K562 (cell line): Measurements from ENCODE around the gene WFIKKN1. TPM values are rescaled to one million over a fixed set of nuclear protein-coding genes. Genes with fewer than 3 reads are reported as not detected.

ENCODE experiments used
- ATAC-seq: fragments of 200-7000 bp; cut with Tn5 transposase; 3 replicates; pipeline ENCODE4 v1.9.1; 2020; ENCODE audit warnings: moderate library complexity
- BruUV-seq: library from RNA; stranded (reverse); fragments of 400-500 nt; replicated peaks from 2 replicates; lab custom pipeline; 2021; lab: Mats Ljungman, UMichigan
- CTCF ChIA-PET: fragments of 300-600 bp; formaldehyde crosslinking; extraction: SDS; loops from one replicate; lab custom pipeline; 2021; ENCODE audit warnings: low intra/inter-chr PET ratio; lab: Yijun Ruan, JAX
- POLR2A ChIA-PET: fragments of 300-600, 350-650 bp; sonication (Branson Sonifier 250); formaldehyde crosslinking; extraction: SDS; loops from one replicate; lab custom pipeline; 2021; ENCODE audit warnings: antibody characterized with exemption, inconsistent platforms; lab: Yijun Ruan, JAX
- DNase-seq, 4 experiments: peaks; one replicate each; pipeline versions ENCODE4 v3.0.0 to v3.0.0-alpha.2; 2011 to 2018; ENCODE audit warnings: low spot score in 3 of 4, mixed read lengths in 3 of 4; ENCODE audit errors: extremely low read depth in 1 of 4
- FAIRE-seq: peaks from 2 replicates; lab custom pipeline; 2011; peaks lifted over from hg19 to GRCh38; lab: Jason Lieb, UNC
- H2AFZ ChIP-seq: 2 replicates; pipeline ENCODE4 v1.6.0; 2011; ENCODE audit warnings: low read depth, low read length, control low read depth, inconsistent platforms
- H3K27ac ChIP-seq: fragments of 200-600 bp; 3 replicates; pipeline ENCODE4 v1.8.0; 2011; ENCODE audit warnings: low read depth, mild to moderate bottlenecking, control low read depth, inconsistent platforms, low read length, moderate library complexity, mixed read lengths; ENCODE audit errors: extremely low read depth
- H3K27me3 ChIP-seq, 2 experiments: fragments of 300-600 bp in 1 of 2; 2 replicates in 1 of 2; 3 replicates in 1 of 2; pipeline versions ENCODE4 v1.6.0 to v1.8.0; 2011; ENCODE audit warnings: inconsistent platforms in 2 of 2, low read length in 2 of 2, mild to moderate bottlenecking in 1 of 2, mixed read lengths in 1 of 2, moderate library complexity in 1 of 2; ENCODE audit not compliant: control insufficient read depth in 2 of 2, insufficient read depth in 2 of 2
- H3K36me3 ChIP-seq: fragments of 300-600 bp; 3 replicates; pipeline ENCODE4 v1.8.0; 2011; ENCODE audit warnings: mild to moderate bottlenecking, low read length, inconsistent platforms; ENCODE audit not compliant: control insufficient read depth, insufficient read depth
- H3K4me1 ChIP-seq, 2 experiments: fragments of 200-600 bp in 1 of 2; replicated peaks in 1 of 2; 2 replicates in 1 of 2; 3 replicates in 1 of 2; pipeline versions ENCODE4 v1.5.1 to v1.8.0; 2011; ENCODE audit warnings: inconsistent platforms in 2 of 2, low read length in 2 of 2, mild to moderate bottlenecking in 1 of 2, mixed read lengths in 1 of 2, moderate library complexity in 1 of 2; ENCODE audit not compliant: control insufficient read depth in 2 of 2, insufficient read depth in 2 of 2
- H3K4me2 ChIP-seq: 2 replicates; pipeline ENCODE4 v1.6.1; 2011; ENCODE audit warnings: low read length, control low read depth, inconsistent platforms, mixed read lengths; ENCODE audit not compliant: insufficient read depth
- H3K4me3 ChIP-seq: fragments of 200-600 bp; sonication (generic), shearing (Covaris generic); 2 replicates; pipeline ENCODE4 v1.5.1; 2016; ENCODE audit warnings: control low read depth, inconsistent platforms
- H3K79me2 ChIP-seq: fragments of 200-600 bp; 3 replicates; pipeline ENCODE4 v1.8.0; 2011; ENCODE audit warnings: low read length, inconsistent platforms; ENCODE audit not compliant: control insufficient read depth, insufficient read depth
- H3K9ac ChIP-seq, 2 experiments: 2 replicates each; pipeline versions ENCODE4 v1.6.0 to v1.6.1; 2011; ENCODE audit warnings: low read depth in 2 of 2, low read length in 2 of 2, control low read depth in 1 of 2, inconsistent platforms in 1 of 2, mild to moderate bottlenecking in 1 of 2, mixed read lengths in 1 of 2; ENCODE audit not compliant: insufficient read depth in 1 of 2
- H3K9me1 ChIP-seq: one replicate; pipeline ENCODE4 v1.6.0; 2011; ENCODE audit warnings: inconsistent platforms, mild to moderate bottlenecking, low read length, moderate library complexity; ENCODE audit not compliant: control insufficient read depth, insufficient read depth
- H3K9me3 ChIP-seq: replicated peaks from 2 replicates; pipeline ENCODE4 v1.5.1; 2011; ENCODE audit warnings: low read depth, low read length, inconsistent platforms; ENCODE audit not compliant: control insufficient read depth, insufficient read depth
- H4K20me1 ChIP-seq: replicated peaks from 2 replicates; pipeline ENCODE4 v1.6.1; 2011; ENCODE audit warnings: low read length, inconsistent platforms, mixed read lengths; ENCODE audit not compliant: control insufficient read depth, insufficient read depth
- DNMT1 ChIP-seq: fragments of 450-650 bp; IDR thresholded peaks from 2 replicates; pipeline ENCODE4 v1.6.1; 2016; ENCODE audit warnings: antibody characterized with exemption, mild to moderate bottlenecking
- EP400 ChIP-seq: fragments of 450-650 bp; IDR thresholded peaks from 2 replicates; pipeline ENCODE4 v1.6.1; 2017; ENCODE audit warnings: antibody characterized with exemption, mild to moderate bottlenecking, moderate library complexity
- HDAC3 ChIP-seq: fragments of 450-650 bp; IDR thresholded peaks from 2 replicates; pipeline ENCODE4 v1.6.1; 2018; ENCODE audit warnings: borderline replicate concordance, mild to moderate bottlenecking, moderate library complexity; ENCODE audit not compliant: partially characterized antibody
- HNRNPL ChIP-seq: fragments of 200-400 bp; formaldehyde crosslinking; IDR thresholded peaks from 2 replicates; pipeline ENCODE4 v1.6.1; 2017; ENCODE audit warnings: low read depth, mild to moderate bottlenecking, low read length
- KDM5B ChIP-seq: fragments of 200-600 bp; sonication (generic); IDR thresholded peaks from 2 replicates; pipeline ENCODE4 v1.6.1; 2012; ENCODE audit warnings: low read depth, mild to moderate bottlenecking, moderate library complexity, low read length, control low read depth, inconsistent platforms; ENCODE audit not compliant: insufficient replicate concordance
- POLR2G ChIP-seq: fragments of 200-400 bp; formaldehyde crosslinking; IDR thresholded peaks from 2 replicates; pipeline ENCODE4 v1.6.1; 2017; ENCODE audit warnings: low read depth, mild to moderate bottlenecking, antibody characterized with exemption, low read length, moderate library complexity
- PTBP1 ChIP-seq: fragments of 200-400 bp; formaldehyde crosslinking; IDR thresholded peaks from 2 replicates; pipeline ENCODE4 v1.6.1; 2017; ENCODE audit warnings: low read depth, low read length
- RBFOX2 ChIP-seq: fragments of 200-400 bp; formaldehyde crosslinking; IDR thresholded peaks from 2 replicates; pipeline ENCODE4 v1.6.1; 2017; ENCODE audit warnings: low read depth, mild to moderate bottlenecking, low read length, moderate library complexity
- ZFX ChIP-seq: sonication (generic); formaldehyde crosslinking; IDR thresholded peaks from 2 replicates; pipeline ENCODE4 v1.8.0; 2022; ENCODE audit warnings: mild to moderate bottlenecking, missing genetic modification reagents, moderate library complexity
- ZNF143 ChIP-seq: sonication (generic); formaldehyde crosslinking; IDR thresholded peaks from 2 replicates; pipeline ENCODE4 v1.9.0; 2022; ENCODE audit warnings: mild to moderate bottlenecking, missing genetic modification reagents
- WGBS: fragments of 100-300 bp; shearing (Covaris generic); methylation state at CpG from one replicate; pipeline ENCODE4 v1.1.6; 2016; ENCODE audit warnings: low coverage, mixed read lengths; ENCODE audit not compliant: insufficient coverage; ENCODE audit errors: missing lambda C conversion rate; 5-methylcytosine and 5-hydroxymethylcytosine counted together
- in situ Hi-C: fragments of 300-500 bp; cut with MboI; formaldehyde crosslinking; loops from 4 replicates; pipeline ENCODE4 v1.15.0; 2018; ENCODE audit warnings: inconsistent platforms, mixed read lengths
- intact Hi-C: fragments of 100-400 bp; cut with micrococcal nuclease; formaldehyde crosslinking; loops from 2 replicates; pipeline ENCODE4 v1.14.2; 2022
- polyA plus RNA-seq, 8 experiments: library from polyadenylated mRNA; depleted of rRNA in 4 of 8; stranded (reverse) in 5 of 8; unstranded in 3 of 8; fragments of >200 nt; fragmentation: Nextera tagmentation in 2 of 8; fragmentation: Illumina TruSeq in 1 of 8; extraction: Ambion mirVana in 2 of 8; extraction: Trizol in 1 of 8; gene quantifications; 2 replicates each; pipeline versions ENCODE4 v1.2.1 to v1.2.3, GENCODE V29; 2011 to 2014; ENCODE audit warnings: inconsistent platforms in 1 of 8, missing spikeins in 1 of 8
- total RNA-seq, 7 experiments: library from RNA; depleted of rRNA in 6 of 7; stranded (reverse); fragments of >200 nt in 6 of 7; fragmentation: Illumina TruSeq in 2 of 7; extraction: Trizol in 2 of 7; gene quantifications; 2 replicates each; pipeline versions ENCODE4 v1.2.1 to v1.2.3, GENCODE V29; 2011 to 2021; ENCODE audit warnings: low replicate concordance in 1 of 7
- TF ChIP-seq, protein P1 (sequence below): fragments of 450-650 bp; IDR thresholded peaks from 2 replicates; pipeline ENCODE4 v1.6.1; 2017; ENCODE audit warnings: antibody characterized with exemption
- TF ChIP-seq, protein P2 (sequence below): fragments of 450-650 bp; formaldehyde crosslinking; IDR thresholded peaks from 2 replicates; pipeline ENCODE4 v1.4.0; 2020; ENCODE audit warnings: mild to moderate bottlenecking, moderate library complexity

The WFIKKN1 gene
- total and polyA plus RNA-seq, 9 of the 15 experiments (the other 6 are each of a cell fraction or from before 2014, with no cell fraction given): 0.14 to 1.1 (median 0.50) TPM; not detected in 4

DNA sequence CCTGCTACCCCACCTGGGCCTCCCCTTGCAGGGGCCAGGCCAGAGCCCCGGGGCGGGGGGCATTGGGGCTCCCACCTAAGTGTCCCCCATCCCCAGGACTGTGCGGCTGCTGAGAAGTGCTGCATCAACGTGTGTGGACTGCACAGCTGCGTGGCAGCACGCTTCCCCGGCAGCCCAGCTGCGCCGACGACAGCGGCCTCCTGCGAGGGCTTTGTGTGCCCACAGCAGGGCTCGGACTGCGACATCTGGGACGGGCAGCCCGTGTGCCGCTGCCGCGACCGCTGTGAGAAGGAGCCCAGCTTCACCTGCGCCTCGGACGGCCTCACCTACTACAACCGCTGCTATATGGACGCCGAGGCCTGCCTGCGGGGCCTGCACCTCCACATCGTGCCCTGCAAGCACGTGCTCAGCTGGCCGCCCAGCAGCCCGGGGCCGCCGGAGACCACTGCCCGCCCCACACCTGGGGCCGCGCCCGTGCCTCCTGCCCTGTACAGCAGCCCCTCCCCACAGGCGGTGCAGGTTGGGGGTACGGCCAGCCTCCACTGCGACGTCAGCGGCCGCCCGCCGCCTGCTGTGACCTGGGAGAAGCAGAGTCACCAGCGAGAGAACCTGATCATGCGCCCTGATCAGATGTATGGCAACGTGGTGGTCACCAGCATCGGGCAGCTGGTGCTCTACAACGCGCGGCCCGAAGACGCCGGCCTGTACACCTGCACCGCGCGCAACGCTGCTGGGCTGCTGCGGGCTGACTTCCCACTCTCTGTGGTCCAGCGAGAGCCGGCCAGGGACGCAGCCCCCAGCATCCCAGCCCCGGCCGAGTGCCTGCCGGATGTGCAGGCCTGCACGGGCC, 1.9 kb downstream of the WFIKKN1 start:
- Histone ChIP-seq H3K4me2 (no peak overlapping the region), H3K9me3 (no peaks in the 10 kb centered on the region), H3K4me1 (peaks cover 27 to 94% of the 10 kb centered on the region in 2 experiments), H3K27ac (no peak overlapping the region), H3K36me3 (peaks cover 40% of the 10 kb centered on the region; the same call in 1 of the 3 replicates), H3K79me2 (peaks cover 18% of the 10 kb centered on the region), H3K4me3 (no peak overlapping the region), H3K27me3 (no peaks in the 10 kb centered on the region), H4K20me1 (no peaks in the 10 kb centered on the region), H2AFZ (no peak overlapping the region), H3K9ac (no peak overlapping the region), H3K9me1 (no peaks in the 10 kb centered on the region)
- intact Hi-C loops: no loop called here
- FAIRE-seq (no peak), ATAC-seq (no peak), DNase-seq (no peak)
- TF ChIP-seq KDM5B (no peak), RBFOX2 (0 out of 2 replicates have a peak, but pooled peaks have one; percentile 43), ZFX (CRISPR knock-in tag) (0 out of 2 replicates have a peak, but pooled peaks have one; percentile 9), ZNF143 (0 out of 2 replicates have a peak, but pooled peaks have one; percentile 18), HDAC3 (no peak), DNMT1 (no peak), HNRNPL (peak; percentile 18; the same call in 1 of the 2 replicates), EP400 (no peak), POLR2G (peak; percentile 66), PTBP1 (0 out of 2 replicates have a peak, but pooled peaks have one; percentile 25)
- TF ChIP-seq, protein P1, sequence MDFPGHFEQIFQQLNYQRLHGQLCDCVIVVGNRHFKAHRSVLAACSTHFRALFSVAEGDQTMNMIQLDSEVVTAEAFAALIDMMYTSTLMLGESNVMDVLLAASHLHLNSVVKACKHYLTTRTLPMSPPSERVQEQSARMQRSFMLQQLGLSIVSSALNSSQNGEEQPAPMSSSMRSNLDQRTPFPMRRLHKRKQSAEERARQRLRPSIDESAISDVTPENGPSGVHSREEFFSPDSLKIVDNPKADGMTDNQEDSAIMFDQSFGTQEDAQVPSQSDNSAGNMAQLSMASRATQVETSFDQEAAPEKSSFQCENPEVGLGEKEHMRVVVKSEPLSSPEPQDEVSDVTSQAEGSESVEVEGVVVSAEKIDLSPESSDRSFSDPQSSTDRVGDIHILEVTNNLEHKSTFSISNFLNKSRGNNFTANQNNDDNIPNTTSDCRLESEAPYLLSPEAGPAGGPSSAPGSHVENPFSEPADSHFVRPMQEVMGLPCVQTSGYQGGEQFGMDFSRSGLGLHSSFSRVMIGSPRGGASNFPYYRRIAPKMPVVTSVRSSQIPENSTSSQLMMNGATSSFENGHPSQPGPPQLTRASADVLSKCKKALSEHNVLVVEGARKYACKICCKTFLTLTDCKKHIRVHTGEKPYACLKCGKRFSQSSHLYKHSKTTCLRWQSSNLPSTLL: no peak
- TF ChIP-seq, protein P2, sequence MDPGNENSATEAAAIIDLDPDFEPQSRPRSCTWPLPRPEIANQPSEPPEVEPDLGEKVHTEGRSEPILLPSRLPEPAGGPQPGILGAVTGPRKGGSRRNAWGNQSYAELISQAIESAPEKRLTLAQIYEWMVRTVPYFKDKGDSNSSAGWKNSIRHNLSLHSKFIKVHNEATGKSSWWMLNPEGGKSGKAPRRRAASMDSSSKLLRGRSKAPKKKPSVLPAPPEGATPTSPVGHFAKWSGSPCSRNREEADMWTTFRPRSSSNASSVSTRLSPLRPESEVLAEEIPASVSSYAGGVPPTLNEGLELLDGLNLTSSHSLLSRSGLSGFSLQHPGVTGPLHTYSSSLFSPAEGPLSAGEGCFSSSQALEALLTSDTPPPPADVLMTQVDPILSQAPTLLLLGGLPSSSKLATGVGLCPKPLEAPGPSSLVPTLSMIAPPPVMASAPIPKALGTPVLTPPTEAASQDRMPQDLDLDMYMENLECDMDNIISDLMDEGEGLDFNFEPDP (CRISPR knock-in tag): no peak
- BruUV-seq: no TSS peak
- in situ Hi-C loops: no loop called here
- CTCF ChIA-PET: no interaction called here
- POLR2A ChIA-PET: no interaction called here
- WGBS: 90% methylated on average over 49 of the region's 67 CpGs
